Inferior parietal cortex (tissue), 1 donor: ENCODE data around the gene TFPI.

ENCODE experiments used
- DNase-seq: peaks from one replicate; pipeline ENCODE4 v3.0.0-alpha.2; 2016; ENCODE audit errors: extremely low spot score

TFPI gene

GRCh38 chr2:187466129-187466792 lies 88.0 kb downstream of the TFPI start:
- no peak for DNase-seq

- DNase-seq = no peak
Measured at GRCh38 chr2:187462839-187463238, 91.4 kb downstream of the TFPI start.

GRCh38 chr2:187461294-187462261 lies 92.7 kb downstream of the TFPI start:
- no peak for DNase-seq

- DNase-seq = no peak
Measured at GRCh38 chr2:187459256-187459655, 95.0 kb downstream of the TFPI start.

- peak; percentile 64 for DNase-seq
Measured at GRCh38 chr2:187453078-187453641, 101.1 kb downstream of the TFPI start.

GRCh38 chr2:187451510-187451909 lies 102.7 kb downstream of the TFPI start:
- DNase-seq = no peak

- DNase-seq = no peak
Measured at GRCh38 chr2:187447336-187447735, 106.9 kb downstream of the TFPI start.

GRCh38 chr2:187446711-187447110 lies 107.5 kb downstream of the TFPI start:
- DNase-seq = no peak

GRCh38 chr2:187445051-187445450 lies 109.2 kb downstream of the TFPI start:
- DNase-seq = no peak

GRCh38 chr2:187442778-187443177 lies 111.5 kb downstream of the TFPI start:
- DNase-seq = no peak

- DNase-seq = no peak
Measured at GRCh38 chr2:187442378-187442777, 111.9 kb downstream of the TFPI start.

GRCh38 chr2:187440101-187440675 lies 114.0 kb downstream of the TFPI start:
- DNase-seq = no peak

GRCh38 chr2:187438455-187438854 lies 115.8 kb downstream of the TFPI start:
- DNase-seq = no peak

GRCh38 chr2:187435756-187436155 lies 118.5 kb downstream of the TFPI start:
- no peak for DNase-seq

GRCh38 chr2:187435078-187435477 lies 119.2 kb downstream of the TFPI start:
- DNase-seq = no peak

- no peak for DNase-seq
Measured at GRCh38 chr2:187434342-187434785, 119.9 kb downstream of the TFPI start.

GRCh38 chr2:187431911-187432310 lies 122.3 kb downstream of the TFPI start:
- no peak for DNase-seq

GRCh38 chr2:187429989-187430388 lies 124.2 kb downstream of the TFPI start:
- DNase-seq = peak; percentile 57

GRCh38 chr2:187424146-187424545 lies 130.1 kb downstream of the TFPI start:
- DNase-seq = no peak

GRCh38 chr2:187422282-187422681 lies 132.0 kb downstream of the TFPI start:
- DNase-seq = no peak

- no peak for DNase-seq
Measured at GRCh38 chr2:187421519-187421918, 132.7 kb downstream of the TFPI start.

- no peak for DNase-seq
Measured at GRCh38 chr2:187419808-187420207, 134.4 kb downstream of the TFPI start.
